Neural cell (in vitro differentiated cells): ENCODE data around the gene MRC1. TPM values are rescaled to one million over a fixed set of nuclear protein-coding genes. Genes with fewer than 3 reads are reported as not detected.

Experiments used
- H2AFZ ChIP-seq: fragments of 200-600, 300-800 bp; sonication (generic), shearing (Covaris generic); 2 replicates; pipeline ENCODE4 v1.6.0; 2014; ENCODE audit warnings: low read depth, mild to moderate bottlenecking, antibody characterized with exemption, low read length, moderate library complexity
- H3F3A ChIP-seq: fragments of 200-600 bp; shearing (Covaris generic); 2 replicates; pipeline ENCODE4 v1.6.1; 2016; ENCODE audit warnings: mild to moderate bottlenecking, moderate library complexity, mixed read lengths, antibody characterized with exemption, low read length; ENCODE audit not compliant: insufficient read depth, poor library complexity, severe bottlenecking
- H3K27ac ChIP-seq: fragments of 200-600, 300-800 bp; sonication (generic), shearing (Covaris generic); 2 replicates; pipeline ENCODE4 v1.5.1; 2014; ENCODE audit warnings: mild to moderate bottlenecking, low read length, moderate library complexity
- H3K27me3 ChIP-seq: fragments of 300-800, 200-600 bp; sonication (generic), shearing (Covaris generic); 2 replicates; pipeline ENCODE4 v1.6.0; 2014; ENCODE audit warnings: mild to moderate bottlenecking, low read depth, low read length, moderate library complexity; ENCODE audit not compliant: insufficient read depth
- H3K36me3 ChIP-seq: fragments of 300-800, 200-600 bp; sonication (generic), shearing (Covaris generic); 2 replicates; pipeline ENCODE4 v1.5.1; 2014; ENCODE audit warnings: mild to moderate bottlenecking, antibody characterized with exemption, low read length, moderate library complexity; ENCODE audit not compliant: insufficient read depth
- H3K4me2 ChIP-seq: fragments of 300-800, 200-600 bp; sonication (generic), shearing (Covaris generic); 2 replicates; pipeline ENCODE4 v1.6.0; 2014; ENCODE audit warnings: mild to moderate bottlenecking, low read length
- H3K4me3 ChIP-seq: fragments of 300-800, 200-600 bp; sonication (generic), shearing (Covaris generic); 2 replicates; pipeline ENCODE4 v1.5.1; 2014; ENCODE audit warnings: mild to moderate bottlenecking, low read length, moderate library complexity
- H3K79me2 ChIP-seq: fragments of 200-600 bp; shearing (Covaris generic); replicated peaks from 2 replicates; pipeline ENCODE4 v1.6.0; 2014; ENCODE audit warnings: mild to moderate bottlenecking, low read length, moderate library complexity; ENCODE audit not compliant: insufficient read depth
- H3K9ac ChIP-seq: fragments of 300-800, 200-600 bp; sonication (generic), shearing (Covaris generic); 2 replicates; pipeline ENCODE4 v1.6.1; 2016; ENCODE audit warnings: mild to moderate bottlenecking, low read length, mixed read lengths
- H3K9me2 ChIP-seq: fragments of 200-600 bp; shearing (Covaris generic); 2 replicates; pipeline ENCODE4 v1.6.1; 2016; ENCODE audit warnings: mild to moderate bottlenecking, low read length, mixed read lengths; ENCODE audit not compliant: insufficient read depth
- H3K9me3 ChIP-seq: fragments of 200-600, 300-800 bp; sonication (generic), shearing (Covaris generic); 2 replicates; pipeline ENCODE4 v1.6.1; 2016; ENCODE audit warnings: mild to moderate bottlenecking, mixed run types, low read length, moderate library complexity, mixed read lengths
- H4K20me1 ChIP-seq: fragments of 200-600 bp; shearing (Covaris generic); 2 replicates; pipeline ENCODE4 v1.6.1; 2016; ENCODE audit warnings: mild to moderate bottlenecking, mixed run types; ENCODE audit not compliant: insufficient read depth
- EP300 ChIP-seq: fragments of 450-650 bp; conservative IDR thresholded peaks from 2 replicates; pipeline ENCODE4 v1.6.1; 2014; ENCODE audit warnings: antibody characterized with exemption, mild to moderate bottlenecking, moderate library complexity; ENCODE audit not compliant: poor library complexity, severe bottlenecking
- EZH2 ChIP-seq: fragments of 200-600, 300-800 bp; shearing (Covaris generic), sonication (generic); IDR thresholded peaks from 2 replicates; pipeline ENCODE4 v1.6.1; 2014; ENCODE audit warnings: antibody characterized with exemption, low read length, borderline replicate concordance, mild to moderate bottlenecking; ENCODE audit not compliant: insufficient read depth, poor library complexity, severe bottlenecking
- MXI1 ChIP-seq: fragments of 450-650 bp; conservative IDR thresholded peaks from 2 replicates; pipeline ENCODE4 v1.6.1; 2014; ENCODE audit warnings: antibody characterized with exemption, mild to moderate bottlenecking; ENCODE audit not compliant: poor library complexity, severe bottlenecking
- POLR2AphosphoS5 ChIP-seq: IDR thresholded peaks from 2 replicates; pipeline ENCODE4 v1.6.1; 2012
- RAD21 ChIP-seq: fragments of 450-650 bp; conservative IDR thresholded peaks from 2 replicates; pipeline ENCODE4 v1.6.1; 2014; ENCODE audit warnings: antibody characterized with exemption, mild to moderate bottlenecking, moderate library complexity
- SMC3 ChIP-seq: fragments of 450-650 bp; conservative IDR thresholded peaks from 2 replicates; pipeline ENCODE4 v1.6.1; 2014; ENCODE audit warnings: antibody characterized with exemption, mild to moderate bottlenecking, moderate library complexity; ENCODE audit not compliant: poor library complexity
- TAF1 ChIP-seq: IDR thresholded peaks from 2 replicates; pipeline ENCODE4 v1.6.1; 2012; ENCODE audit warnings: low read depth
- polyA plus RNA-seq: library from polyadenylated mRNA; depleted of rRNA; stranded (reverse); fragments of >200 nt; gene quantifications from 2 replicates; pipeline ENCODE4 v1.2.3, GENCODE V29; 2014
- TF ChIP-seq, protein P1 (sequence below): IDR thresholded peaks from 2 replicates; pipeline ENCODE4 v1.6.1; 2012; ENCODE audit warnings: borderline replicate concordance
- TF ChIP-seq, protein P2 (sequence below): fragments of 450-650 bp; IDR thresholded peaks from 2 replicates; pipeline ENCODE4 v1.5.1; 2014; ENCODE audit warnings: antibody characterized with exemption, mild to moderate bottlenecking, moderate library complexity; ENCODE audit not compliant: poor library complexity, severe bottlenecking

Gene MRC1
- polyA plus RNA-seq, 1 donor from 2014 or later = not detected

DNA sequence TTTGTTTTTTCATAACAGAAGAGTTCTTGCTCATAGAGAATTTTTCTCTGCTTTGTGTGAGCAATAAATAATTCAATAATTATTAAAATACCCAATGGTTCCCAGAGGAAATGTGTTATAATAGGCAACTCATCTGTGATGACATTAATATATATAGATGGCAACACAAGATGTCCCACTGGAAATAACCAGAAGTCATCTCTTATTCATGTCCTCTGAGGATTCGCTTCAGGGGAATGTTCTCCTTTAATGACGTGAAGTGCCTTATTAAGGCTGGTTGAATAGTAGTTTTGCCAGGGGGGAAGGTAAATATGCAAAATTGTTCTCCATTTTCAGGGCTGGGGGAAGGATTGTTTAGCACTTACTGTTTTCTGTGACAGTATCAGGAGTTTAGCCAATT, 145.7 kb downstream of the MRC1 start:
- Histone ChIP-seq H3K27me3 (no peaks in the 10 kb centered on the region), H3K9me3 (no peaks in the 10 kb centered on the region), H3K4me2 (no peak overlapping the region), H3K36me3 (no peaks in the 10 kb centered on the region), H3K4me3 (no peak overlapping the region), H3F3A (no peaks in the 10 kb centered on the region), H4K20me1 (no peaks in the 10 kb centered on the region), H3K79me2 (no peaks in the 10 kb centered on the region), H3K27ac (no peak overlapping the region), H3K9me2 (no peaks in the 10 kb centered on the region), H2AFZ (no peak overlapping the region), H3K9ac (no peak overlapping the region)
- TF ChIP-seq SMC3 = no peak
- no peak for TF ChIP-seq POLR2AphosphoS5
- TF ChIP-seq EP300 = no peak
- TF ChIP-seq MXI1 = no peak
- TF ChIP-seq EZH2 = no peak
- TF ChIP-seq, protein P1, sequence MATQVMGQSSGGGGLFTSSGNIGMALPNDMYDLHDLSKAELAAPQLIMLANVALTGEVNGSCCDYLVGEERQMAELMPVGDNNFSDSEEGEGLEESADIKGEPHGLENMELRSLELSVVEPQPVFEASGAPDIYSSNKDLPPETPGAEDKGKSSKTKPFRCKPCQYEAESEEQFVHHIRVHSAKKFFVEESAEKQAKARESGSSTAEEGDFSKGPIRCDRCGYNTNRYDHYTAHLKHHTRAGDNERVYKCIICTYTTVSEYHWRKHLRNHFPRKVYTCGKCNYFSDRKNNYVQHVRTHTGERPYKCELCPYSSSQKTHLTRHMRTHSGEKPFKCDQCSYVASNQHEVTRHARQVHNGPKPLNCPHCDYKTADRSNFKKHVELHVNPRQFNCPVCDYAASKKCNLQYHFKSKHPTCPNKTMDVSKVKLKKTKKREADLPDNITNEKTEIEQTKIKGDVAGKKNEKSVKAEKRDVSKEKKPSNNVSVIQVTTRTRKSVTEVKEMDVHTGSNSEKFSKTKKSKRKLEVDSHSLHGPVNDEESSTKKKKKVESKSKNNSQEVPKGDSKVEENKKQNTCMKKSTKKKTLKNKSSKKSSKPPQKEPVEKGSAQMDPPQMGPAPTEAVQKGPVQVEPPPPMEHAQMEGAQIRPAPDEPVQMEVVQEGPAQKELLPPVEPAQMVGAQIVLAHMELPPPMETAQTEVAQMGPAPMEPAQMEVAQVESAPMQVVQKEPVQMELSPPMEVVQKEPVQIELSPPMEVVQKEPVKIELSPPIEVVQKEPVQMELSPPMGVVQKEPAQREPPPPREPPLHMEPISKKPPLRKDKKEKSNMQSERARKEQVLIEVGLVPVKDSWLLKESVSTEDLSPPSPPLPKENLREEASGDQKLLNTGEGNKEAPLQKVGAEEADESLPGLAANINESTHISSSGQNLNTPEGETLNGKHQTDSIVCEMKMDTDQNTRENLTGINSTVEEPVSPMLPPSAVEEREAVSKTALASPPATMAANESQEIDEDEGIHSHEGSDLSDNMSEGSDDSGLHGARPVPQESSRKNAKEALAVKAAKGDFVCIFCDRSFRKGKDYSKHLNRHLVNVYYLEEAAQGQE = no peak
- TF ChIP-seq TAF1 = no peak

DNA sequence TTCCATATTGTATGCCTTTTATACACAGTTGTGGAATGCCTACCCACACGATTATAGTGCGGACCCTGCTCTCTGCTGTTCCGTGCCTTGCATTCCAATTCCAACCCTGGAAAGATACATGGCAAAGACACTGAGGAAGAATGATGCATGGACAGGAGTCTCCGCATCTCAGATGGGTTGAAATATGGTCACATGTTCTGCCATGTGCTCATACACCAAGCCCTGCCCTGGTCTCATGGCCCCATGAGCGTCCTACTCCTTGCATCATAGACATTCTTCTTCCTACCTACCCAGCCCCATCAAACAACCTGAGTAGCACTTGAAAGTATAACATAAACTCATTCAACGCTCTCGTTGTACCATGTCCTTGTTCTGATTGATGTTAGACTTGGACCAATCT, 148.9 kb downstream of the MRC1 start:
- no peak overlapping the region for H3K4me2 ChIP-seq
- H3K27ac ChIP-seq = no peak overlapping the region
- H3K9me2 ChIP-seq = no peaks in the 10 kb centered on the region
- H2AFZ ChIP-seq = no peak overlapping the region
- TF ChIP-seq EZH2 (no peak), POLR2AphosphoS5 (no peak), RAD21 (no peak), SMC3 (no peak), MXI1 (no peak), TAF1 (no peak), EP300 (no peak)
- TF ChIP-seq, protein P2, sequence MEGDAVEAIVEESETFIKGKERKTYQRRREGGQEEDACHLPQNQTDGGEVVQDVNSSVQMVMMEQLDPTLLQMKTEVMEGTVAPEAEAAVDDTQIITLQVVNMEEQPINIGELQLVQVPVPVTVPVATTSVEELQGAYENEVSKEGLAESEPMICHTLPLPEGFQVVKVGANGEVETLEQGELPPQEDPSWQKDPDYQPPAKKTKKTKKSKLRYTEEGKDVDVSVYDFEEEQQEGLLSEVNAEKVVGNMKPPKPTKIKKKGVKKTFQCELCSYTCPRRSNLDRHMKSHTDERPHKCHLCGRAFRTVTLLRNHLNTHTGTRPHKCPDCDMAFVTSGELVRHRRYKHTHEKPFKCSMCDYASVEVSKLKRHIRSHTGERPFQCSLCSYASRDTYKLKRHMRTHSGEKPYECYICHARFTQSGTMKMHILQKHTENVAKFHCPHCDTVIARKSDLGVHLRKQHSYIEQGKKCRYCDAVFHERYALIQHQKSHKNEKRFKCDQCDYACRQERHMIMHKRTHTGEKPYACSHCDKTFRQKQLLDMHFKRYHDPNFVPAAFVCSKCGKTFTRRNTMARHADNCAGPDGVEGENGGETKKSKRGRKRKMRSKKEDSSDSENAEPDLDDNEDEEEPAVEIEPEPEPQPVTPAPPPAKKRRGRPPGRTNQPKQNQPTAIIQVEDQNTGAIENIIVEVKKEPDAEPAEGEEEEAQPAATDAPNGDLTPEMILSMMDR = no peak
- TF ChIP-seq, protein P1 = no peak
- H3K27me3 ChIP-seq = no peaks in the 10 kb centered on the region
- no peaks in the 10 kb centered on the region for H3K9me3 ChIP-seq
- no peak overlapping the region for H3K4me3 ChIP-seq
- H3K36me3 ChIP-seq = no peaks in the 10 kb centered on the region
- H4K20me1 ChIP-seq = no peaks in the 10 kb centered on the region
- no peaks in the 10 kb centered on the region for H3F3A ChIP-seq
- no peaks in the 10 kb centered on the region for H3K79me2 ChIP-seq
- no peak overlapping the region for H3K9ac ChIP-seq
